Prostate gland (tissue), 2 donors: ENCODE results near the gene GLRB. TPM values are rescaled to one million over a fixed set of nuclear protein-coding genes. Genes with fewer than 3 reads are reported as not detected.

Experiments used
- DNase-seq: peaks from one replicate; pipeline ENCODE4 v3.0.0-alpha.2; 2019; ENCODE audit warnings: low spot score
- H3K27ac ChIP-seq, 2 donors: fragments of 200-600 bp; sonication (generic); 2 replicates each; pipeline ENCODE4 v1.5.1; 2017 to 2019
- H3K27me3 ChIP-seq: fragments of 200-600 bp; sonication (generic); replicated peaks from 2 replicates; pipeline ENCODE4 v1.5.1; 2019; ENCODE audit not compliant: insufficient read depth
- H3K36me3 ChIP-seq, 2 donors: fragments of 200-600 bp; sonication (generic); 1 replicate in 1 of 2; 2 replicates in 1 of 2; pipeline versions ENCODE4 v1.5.1 to v1.8.1; 2017 to 2019
- H3K4me1 ChIP-seq: fragments of 200-600 bp; sonication (generic); replicated peaks from 2 replicates; pipeline ENCODE4 v1.5.1; 2019
- H3K4me3 ChIP-seq, 2 donors: fragments of 200-600 bp; sonication (generic); 2 replicates each; pipeline ENCODE4 v1.5.1; 2017 to 2019
- H3K9me3 ChIP-seq: fragments of 200-600 bp; sonication (generic); 2 replicates; pipeline ENCODE4 v1.5.1; 2017
- CTCF ChIP-seq, 4 experiments: fragments of 200-600 bp in 2 of 4; fragments of 450-650 bp in 2 of 4; sonication (generic) in 2 of 4; IDR thresholded peaks; 1 replicate in 3 of 4; 2 replicates in 1 of 4; pipeline ENCODE4 v1.5.1; 2016 to 2019; ENCODE audit warnings: antibody characterized with exemption in 4 of 4, mild to moderate bottlenecking in 2 of 4, moderate library complexity in 2 of 4
- POLR2A ChIP-seq: fragments of 450-650 bp; IDR thresholded peaks from one replicate; pipeline ENCODE4 v1.6.1; 2016; ENCODE audit warnings: antibody characterized with exemption, mild to moderate bottlenecking
- POLR2AphosphoS5 ChIP-seq: sonication (generic); formaldehyde crosslinking; IDR thresholded peaks from one replicate; pipeline ENCODE4 v1.6.1; 2017; ENCODE audit warnings: antibody characterized with exemption
- whole genome bisulfite sequencing: methylation state at CpG from one replicate; pipeline ENCODE4 v1.1.5; 2018; 5-methylcytosine and 5-hydroxymethylcytosine counted together
- intact Hi-C: fragments of 100-400 bp; cut with DNase I; formaldehyde crosslinking; loops from one replicate; pipeline ENCODE4 v1.14.2; 2022
- total RNA-seq, 2 donors: library from RNA; depleted of rRNA; stranded (reverse); fragments of >200 nt; gene quantifications; one replicate each; pipeline ENCODE4 v1.1.0, GENCODE V29; 2016

GLRB gene
- total RNA-seq, 2 donors from 2014 or later, result 2.6 to 12.7 TPM

GRCh38 chr4:157115613-157116335, 39.8 kb downstream of the GLRB start:
- intact Hi-C loops, result no loop called here
- WGBS, result 76% methylated on average over 3 of the region's 3 CpGs
- H3K27ac ChIP-seq, result no peak overlapping the region

GRCh38 chr4:157121401-157121800, 45.5 kb downstream of the GLRB start:
- no peak for DNase-seq
- no peaks in the 10 kb centered on the region for H3K9me3 ChIP-seq
- no peaks in the 10 kb centered on the region for H3K4me1 ChIP-seq
- no peak overlapping the region for H3K4me3 ChIP-seq
- intact Hi-C loops, result loop anchor here (10.0 kb wide), 1 partner anchor 147 kb away; the partner anchor contains the start of gene PDGFC
- H3K27me3 ChIP-seq, result no peaks in the 10 kb centered on the region
- TF ChIP-seq POLR2A, result no peak
- TF ChIP-seq POLR2AphosphoS5, result no peak
- no peak for TF ChIP-seq CTCF (IDR thresholded peaks at IDR 0.05)
- H3K27ac ChIP-seq, result no peak overlapping the region
- no peaks in the 10 kb centered on the region for H3K36me3 ChIP-seq
- WGBS, result 81% methylated on average over 2 of the region's 2 CpGs

More at GRCh38 chr4:157115613-157116335, 39.8 kb downstream of the GLRB start:
- TF ChIP-seq CTCF (IDR thresholded peaks at IDR 0.05), result no peak
- no peak for TF ChIP-seq POLR2A
- no peak for TF ChIP-seq POLR2AphosphoS5
- H3K4me3 ChIP-seq, result no peak overlapping the region
- no peaks in the 10 kb centered on the region for H3K36me3 ChIP-seq
- DNase-seq, result no peak
- no peaks in the 10 kb centered on the region for H3K9me3 ChIP-seq
- no peaks in the 10 kb centered on the region for H3K27me3 ChIP-seq
- H3K4me1 ChIP-seq, result no peaks in the 10 kb centered on the region

GRCh38 chr4:157127571-157127970, 51.6 kb downstream of the GLRB start:
- Histone ChIP-seq H3K4me1 (no peaks in the 10 kb centered on the region), H3K36me3 (no peaks in the 10 kb centered on the region), H3K27ac (no peak overlapping the region), H3K9me3 (no peaks in the 10 kb centered on the region), H3K27me3 (no peaks in the 10 kb centered on the region), H3K4me3 (no peak overlapping the region)
- intact Hi-C loops, result loop anchor here (5.0 to 10.0 kb wide), 3 partner anchors 80 to 535 kb away; partner anchors contain the start of gene PDGFC
- no peak for DNase-seq
- WGBS, result 91% methylated on average over 2 of the region's 2 CpGs
- TF ChIP-seq POLR2AphosphoS5, result no peak
- TF ChIP-seq CTCF (IDR thresholded peaks at IDR 0.05), result no peak
- TF ChIP-seq POLR2A, result no peak

- Histone ChIP-seq H3K27me3 (no peaks in the 10 kb centered on the region), H3K36me3 (no peaks in the 10 kb centered on the region), H3K4me1 (no peaks in the 10 kb centered on the region), H3K4me3 (no peak overlapping the region), H3K9me3 (no peaks in the 10 kb centered on the region), H3K27ac (no peak overlapping the region)
- no peak for DNase-seq
- intact Hi-C loops, result loop anchor here (5.0 to 10.0 kb wide), 3 partner anchors 81 to 536 kb away; partner anchors contain the start of gene PDGFC
- TF ChIP-seq CTCF (IDR thresholded peaks at IDR 0.05), result peak in 1 of 4 experiments; percentile 42
- TF ChIP-seq POLR2A, result no peak
- no peak for TF ChIP-seq POLR2AphosphoS5
Measured at GRCh38 chr4:157128395-157128794, 52.4 kb downstream of the GLRB start.

- no peak for DNase-seq
- H3K27ac ChIP-seq, result no peak overlapping the region
- intact Hi-C loops, result no loop called here
- H3K36me3 ChIP-seq, result no peaks in the 10 kb centered on the region
- H3K4me3 ChIP-seq, result no peak overlapping the region
- no peaks in the 10 kb centered on the region for H3K9me3 ChIP-seq
- no peaks in the 10 kb centered on the region for H3K4me1 ChIP-seq
- no peaks in the 10 kb centered on the region for H3K27me3 ChIP-seq
- TF ChIP-seq CTCF (IDR thresholded peaks at IDR 0.05) (no peak), POLR2A (no peak), POLR2AphosphoS5 (no peak)
Measured at GRCh38 chr4:157141976-157142375, 66.0 kb downstream of the GLRB start.
